Endothelial cell of umbilical vein (primary cell): ENCODE results near the gene TLR9. TPM values are rescaled to one million over a fixed set of nuclear protein-coding genes. Genes with fewer than 3 reads are reported as not detected.
A peak's percentile ranks its signal among the peaks of the same experiment; 100 is the strongest.

ENCODE experiments used
- BruUV-seq: library from RNA; stranded (reverse); fragments of 400-500 nt; replicated peaks from 2 replicates; lab custom pipeline; 2021; lab: Mats Ljungman, UMichigan
- CTCF ChIA-PET: fragments of 300-600, 350-600 bp; sonication (Branson Sonifier 250); formaldehyde crosslinking; loops from one replicate; lab custom pipeline; 2021; ENCODE audit warnings: antibody characterized with exemption, inconsistent platforms; lab: Charles Lee
- POLR2A ChIA-PET: fragments of 300-600, 350-600 bp; sonication (Branson Sonifier 250); formaldehyde crosslinking; loops from one replicate; lab custom pipeline; 2021; ENCODE audit warnings: antibody characterized with exemption, inconsistent platforms; lab: Charles Lee
- DNase-seq: peaks from one replicate; pipeline ENCODE4 v3.0.0-alpha.2; 2011; ENCODE audit warnings: low read depth, low spot score
- FAIRE-seq: peaks from 2 replicates; lab custom pipeline; 2011; peaks lifted over from hg19 to GRCh38; lab: Jason Lieb, UNC
- H2AFZ ChIP-seq: 2 replicates; pipeline ENCODE4 v1.6.0; 2012; ENCODE audit warnings: low read depth, low read length, control low read depth, inconsistent platforms
- H3K27ac ChIP-seq: 2 replicates; pipeline ENCODE4 v1.5.1; 2011; ENCODE audit warnings: low read depth, mild to moderate bottlenecking, control low read depth, low read length, moderate library complexity; ENCODE audit not compliant: insufficient read depth
- H3K27me3 ChIP-seq, 2 experiments: 2 replicates each; pipeline versions ENCODE4 v1.6.0 to v1.6.1; 2011; ENCODE audit warnings: low read length in 2 of 2, mixed read lengths in 1 of 2; ENCODE audit not compliant: control insufficient read depth in 2 of 2, insufficient read depth in 2 of 2
- H3K36me3 ChIP-seq, 2 experiments: 2 replicates in 1 of 2; 3 replicates in 1 of 2; pipeline ENCODE4 v1.5.1; 2011; ENCODE audit warnings: low read length in 2 of 2, mild to moderate bottlenecking in 1 of 2, moderate library complexity in 1 of 2; ENCODE audit not compliant: control insufficient read depth in 2 of 2, insufficient read depth in 2 of 2; ENCODE audit errors: extremely low read depth in 1 of 2
- H3K4me1 ChIP-seq: 3 replicates; pipeline ENCODE4 v1.5.1; 2011; ENCODE audit warnings: mild to moderate bottlenecking, low read length; ENCODE audit not compliant: control insufficient read depth, insufficient read depth; ENCODE audit errors: extremely low read depth
- H3K4me2 ChIP-seq: 2 replicates; pipeline ENCODE4 v1.6.1; 2011; ENCODE audit warnings: low read length, control low read depth, mixed read lengths; ENCODE audit not compliant: insufficient read depth
- H3K4me3 ChIP-seq, 3 experiments: fragments of 200-600 bp in 1 of 3; sonication (generic), shearing (Covaris generic) in 1 of 3; replicated peaks in 1 of 3; 2 replicates each; pipeline ENCODE4 v1.5.1; 2011 to 2016; ENCODE audit warnings: control low read depth in 3 of 3, low read length in 3 of 3, mild to moderate bottlenecking in 2 of 3, inconsistent platforms in 1 of 3, low read depth in 1 of 3, moderate library complexity in 1 of 3; ENCODE audit not compliant: insufficient read depth in 1 of 3
- H3K79me2 ChIP-seq: 2 replicates; pipeline ENCODE4 v1.6.0; 2012; ENCODE audit warnings: low read length, inconsistent platforms; ENCODE audit not compliant: control insufficient read depth, insufficient read depth
- H3K9ac ChIP-seq: replicated peaks from 2 replicates; pipeline ENCODE3; 2011; ENCODE audit warnings: low read length, control low read depth; ENCODE audit not compliant: insufficient read depth; ENCODE audit errors: extremely low read depth
- H3K9me1 ChIP-seq: replicated peaks from 3 replicates; pipeline ENCODE4 v1.6.0; 2011; ENCODE audit warnings: mild to moderate bottlenecking, low read length; ENCODE audit not compliant: control insufficient read depth, insufficient read depth; ENCODE audit errors: extremely low read depth
- H3K9me3 ChIP-seq: replicated peaks from 2 replicates; pipeline ENCODE4 v1.5.1; 2012; ENCODE audit warnings: low read length, inconsistent platforms; ENCODE audit not compliant: control insufficient read depth, insufficient read depth
- H4K20me1 ChIP-seq: replicated peaks from 2 replicates; pipeline ENCODE3; 2011; ENCODE audit warnings: mild to moderate bottlenecking, low read length; ENCODE audit not compliant: control insufficient read depth, insufficient read depth; ENCODE audit errors: extremely low read depth
- CTCF ChIP-seq, 2 donors: IDR thresholded peaks; 1 replicate in 1 of 2; 2 replicates in 1 of 2; pipeline ENCODE4 v1.5.1; 2011; ENCODE audit warnings: low read length in 2 of 2, mild to moderate bottlenecking in 2 of 2, moderate library complexity in 2 of 2, control low read depth in 1 of 2, inconsistent platforms in 1 of 2, low read depth in 1 of 2; ENCODE audit not compliant: insufficient read depth in 1 of 2; ENCODE audit errors: extremely low read depth in 1 of 2
- EZH2 ChIP-seq: IDR thresholded peaks from 2 replicates; pipeline ENCODE4 v1.6.1; 2012; ENCODE audit warnings: borderline replicate concordance, low read depth, mild to moderate bottlenecking, moderate library complexity, low read length, inconsistent platforms; ENCODE audit not compliant: severe bottlenecking
- FOS ChIP-seq: IDR thresholded peaks from 2 replicates; pipeline ENCODE4 v1.6.1; 2011; ENCODE audit warnings: mild to moderate bottlenecking, low read length, moderate library complexity, borderline replicate concordance; ENCODE audit not compliant: insufficient read depth
- GATA2 ChIP-seq: IDR thresholded peaks from 2 replicates; pipeline ENCODE4 v1.7.0; 2011; ENCODE audit warnings: low read depth, mild to moderate bottlenecking, moderate library complexity, mixed read lengths, low read length; ENCODE audit not compliant: insufficient read length, insufficient read depth
- JUN ChIP-seq: IDR thresholded peaks from 2 replicates; pipeline ENCODE4 v1.6.1; 2011; ENCODE audit warnings: borderline replicate concordance, low read depth; ENCODE audit not compliant: insufficient read length, insufficient read depth
- MAX ChIP-seq: IDR thresholded peaks from 2 replicates; pipeline ENCODE4 v1.6.1; 2011; ENCODE audit not compliant: insufficient read depth, insufficient read length
- MYC ChIP-seq: IDR thresholded peaks from one replicate; pipeline ENCODE4 v1.6.1; 2011; ENCODE audit warnings: mild to moderate bottlenecking, low read depth, low read length
- POLR2A ChIP-seq: IDR thresholded peaks from 2 replicates; pipeline ENCODE4 v1.6.1; 2012; ENCODE audit warnings: low read depth, mild to moderate bottlenecking, control low read depth, low read length
- POLR2AphosphoS5 ChIP-seq: IDR thresholded peaks from 2 replicates; pipeline ENCODE4 v1.6.1; 2012; ENCODE audit warnings: low read depth, mild to moderate bottlenecking, control low read depth, low read length, moderate library complexity; ENCODE audit not compliant: insufficient read depth
- dilution Hi-C: fragments of 300-500 bp; cut with MboI; formaldehyde crosslinking; loops from one replicate; pipeline ENCODE4 v1.15.0; 2019; ENCODE audit warnings: low sequenced_read_pairs; ENCODE audit not compliant: extremely low pct_ligation_motif_present
- intact Hi-C: fragments of 100-400 bp; cut with micrococcal nuclease; formaldehyde crosslinking; loops from one replicate; pipeline ENCODE4 v1.10.0; 2022
- polyA plus RNA-seq, 4 experiments: library from polyadenylated mRNA; depleted of rRNA in 3 of 4; stranded (reverse) in 3 of 4; unstranded in 1 of 4; fragments of >200 nt; gene quantifications; 2 replicates each; pipeline versions ENCODE4 v1.2.1 to v1.2.3, GENCODE V29; 2011 to 2012; ENCODE audit warnings: missing spikeins in 1 of 4
- total RNA-seq: library from RNA; stranded (reverse); gene quantifications from 2 replicates; pipeline ENCODE4 v1.2.3, GENCODE V29; 2021

The TLR9 gene
- total and polyA plus RNA-seq, 2 donors (not counting 3 experiments of a cell fraction or from before 2014, with no cell fraction given), result not detected

GRCh38 chr3:52197842-52198625 lies 27.4 kb downstream of the TLR9 start, which contains the start of gene ALAS1:
TSS of gene ALAS1 (plus strand) at chr3:52198160. CDS start at chr3:52199242, 1,082 bp downstream.
- peak within 1 kb of the TSS; percentile 73 for H3K9ac ChIP-seq
- H3K4me3 ChIP-seq, result peak within 1 kb of the TSS; percentile 89 to 93 (median 91)
- H3K9me1 ChIP-seq, result no peaks in the 10 kb centered on the region
- FAIRE-seq (peak; percentile 85), DNase-seq (peak; percentile 93)
- H3K79me2 ChIP-seq, result peaks cover 15% of the 10 kb centered on the region
- intact Hi-C loops (loop anchor here (1.0 to 5.0 kb wide), 3 partner anchors 19 to 196 kb away; partner anchors contain the start of gene POC1A), dilution Hi-C loops (no loop called here)
- ChIA-PET POLR2A (interaction anchor here (0.8 kb wide), 1 partner anchor 43 kb away, joined by 3 read pairs; the partner anchor contains the start of gene POC1A), CTCF (interaction anchor here (0.8 to 1.6 kb wide), 4 partner anchors 9 to 44 kb away, joined by 3 to 5 read pairs (median 3); partner anchors contain the start of gene POC1A)
- peak within 1 kb of the TSS; percentile 71 for H3K4me2 ChIP-seq
- H3K27me3 ChIP-seq, result no peaks in the 10 kb centered on the region
- H4K20me1 ChIP-seq, result no peaks in the 10 kb centered on the region
- peaks cover 17% of the 10 kb centered on the region for H3K4me1 ChIP-seq
- TSS peak; percentile 43 for BruUV-seq
- H3K9me3 ChIP-seq, result no peaks in the 10 kb centered on the region
- no peak for TF ChIP-seq MYC
- peak in 1 of 2 donors; percentile 26 for TF ChIP-seq CTCF (IDR thresholded peaks at IDR 0.05; ENCODE audit: extremely low read depth in 1 of 2, insufficient read depth in 1 of 2, low read depth in 1 of 2, low read length in 2 of 2)
- TF ChIP-seq GATA2, result no peak
- peak; percentile 97 for TF ChIP-seq POLR2A
- TF ChIP-seq POLR2AphosphoS5, result peak; percentile 98
- no peak for TF ChIP-seq MAX
- TF ChIP-seq EZH2, result no peak
- TF ChIP-seq FOS, result no peak
- TF ChIP-seq JUN, result no peak
- peak within 1 kb of the TSS; percentile 85 for H2AFZ ChIP-seq
- peaks cover 8% of the 10 kb centered on the region in 2 experiments for H3K36me3 ChIP-seq
- peak within 1 kb of the TSS; percentile 62 for H3K27ac ChIP-seq
